IgD-negative memory B cell (primary cell): Measurements from ENCODE around the gene ECD. TPM values are rescaled to one million over a fixed set of nuclear protein-coding genes. Genes with fewer than 3 reads are reported as not detected.
"Not testable (repeated sequence)": the region's sequence is repeated elsewhere in the genome, so short reads cannot be mapped to it uniquely, and the experiment has no call there.

Experiments used
- H3K27ac Mint-ChIP-seq, 3 donors: one replicate each; pipeline ENCODE4 v1.8.0; 2020 to 2022; ENCODE audit warnings: mild to moderate bottlenecking in 3 of 3, mixed read lengths in 3 of 3, moderate library complexity in 1 of 3
- H3K27me3 Mint-ChIP-seq: one replicate; pipeline ENCODE4 v1.8.0; 2021; ENCODE audit warnings: mixed read lengths
- H3K36me3 Mint-ChIP-seq: one replicate; pipeline ENCODE4 v1.8.0; 2020; ENCODE audit warnings: mild to moderate bottlenecking, mixed read lengths
- H3K4me1 Mint-ChIP-seq, 3 donors: one replicate each; pipeline ENCODE4 v1.8.0; 2020 to 2022; ENCODE audit warnings: mixed read lengths in 3 of 3, mild to moderate bottlenecking in 1 of 3
- H3K4me3 Mint-ChIP-seq, 4 donors: one replicate each; pipeline ENCODE4 v1.8.0; 2020 to 2022; ENCODE audit warnings: mild to moderate bottlenecking in 4 of 4, mixed read lengths in 4 of 4, moderate library complexity in 3 of 4
- H3K9me3 Mint-ChIP-seq, 3 donors: one replicate each; pipeline ENCODE4 v1.8.0; 2020 to 2021; ENCODE audit warnings: mixed read lengths in 3 of 3, mild to moderate bottlenecking in 1 of 3
- polyA plus RNA-seq: library from polyadenylated mRNA; unstranded; fragments of 300-500 nt; fragmentation: Illumina TruSeq; gene quantifications from one replicate; pipeline ENCODE4 v1.2.3, GENCODE V29; 2021

The ECD gene
- polyA plus RNA-seq, 1 donor from 2014 or later = 29.7 TPM

DNA sequence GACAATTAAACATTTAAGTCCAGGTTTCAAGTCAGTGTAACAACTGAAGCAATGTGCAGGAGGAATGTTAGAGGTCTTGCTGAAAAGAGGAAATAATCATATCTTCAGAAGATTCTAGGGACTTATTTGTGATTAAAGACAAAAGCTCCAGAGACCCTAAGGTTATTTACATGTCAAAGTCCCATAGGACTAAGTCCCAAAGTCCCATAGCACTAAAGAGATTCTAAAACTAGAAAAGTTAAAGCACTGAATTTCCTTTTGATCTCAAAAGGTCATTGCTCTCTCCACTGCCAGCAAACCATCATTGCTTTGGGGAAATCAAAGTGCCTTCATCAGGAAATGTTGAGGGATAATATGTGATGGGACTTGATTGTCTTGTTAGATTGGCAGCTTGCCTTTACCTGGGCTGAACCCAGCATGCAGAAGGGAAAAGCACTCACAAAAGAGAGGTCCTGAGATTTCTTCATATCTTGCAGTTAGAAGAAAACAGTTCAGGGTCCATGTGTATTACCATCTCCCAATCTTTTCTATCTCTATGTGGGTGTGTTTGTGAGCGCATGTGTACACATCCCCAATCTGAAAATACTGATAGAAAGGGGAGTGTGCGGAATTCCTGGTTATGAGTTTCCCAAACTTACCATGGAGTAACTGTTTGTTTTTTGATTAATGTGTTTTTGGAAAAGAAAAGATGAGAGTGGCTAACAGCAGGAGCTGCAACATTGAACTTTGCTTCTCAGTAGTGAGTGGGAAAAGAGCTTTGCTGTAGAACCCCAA lies 35.7 kb downstream of the ECD start:
- H3K4me3 Mint-ChIP-seq = peak overlapping the region in 1 of 4 donors; percentile 61
- H3K9me3 Mint-ChIP-seq = no peaks in the 10 kb centered on the region
- peak overlapping the region in 1 of 3 donors; percentile 13 for H3K27ac Mint-ChIP-seq
- H3K4me1 Mint-ChIP-seq = peaks cover 6 to 14% (median 9%) of the 10 kb centered on the region in 3 donors
- H3K36me3 Mint-ChIP-seq = peaks cover 7% of the 10 kb centered on the region
- no peaks in the 10 kb centered on the region for H3K27me3 Mint-ChIP-seq

DNA sequence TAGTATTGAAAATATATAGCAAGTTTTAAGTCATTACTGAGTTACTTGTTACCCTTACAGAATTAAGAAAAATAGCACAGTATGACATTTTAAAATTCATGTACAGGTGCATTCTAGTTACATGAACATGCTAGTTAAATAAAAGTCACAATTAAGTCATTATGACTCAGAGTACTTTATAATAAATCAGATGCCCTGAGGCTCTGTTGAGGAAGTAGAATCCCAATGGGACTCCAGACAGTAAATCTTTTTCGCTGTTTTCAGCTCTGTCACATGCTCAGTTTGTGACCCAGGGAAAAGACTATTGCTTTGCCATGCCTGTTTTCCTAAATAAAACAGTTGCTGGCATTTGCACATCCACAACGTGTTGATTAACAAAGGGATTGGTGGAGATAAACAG lies 36.5 kb downstream of the ECD start:
- peaks cover 6 to 14% (median 9%) of the 10 kb centered on the region in 3 donors for H3K4me1 Mint-ChIP-seq
- no peaks in the 10 kb centered on the region for H3K27me3 Mint-ChIP-seq
- H3K36me3 Mint-ChIP-seq = peaks cover 9% of the 10 kb centered on the region
- no peaks in the 10 kb centered on the region for H3K9me3 Mint-ChIP-seq
- H3K27ac Mint-ChIP-seq = no peak overlapping the region
- H3K4me3 Mint-ChIP-seq = no peak overlapping the region

DNA sequence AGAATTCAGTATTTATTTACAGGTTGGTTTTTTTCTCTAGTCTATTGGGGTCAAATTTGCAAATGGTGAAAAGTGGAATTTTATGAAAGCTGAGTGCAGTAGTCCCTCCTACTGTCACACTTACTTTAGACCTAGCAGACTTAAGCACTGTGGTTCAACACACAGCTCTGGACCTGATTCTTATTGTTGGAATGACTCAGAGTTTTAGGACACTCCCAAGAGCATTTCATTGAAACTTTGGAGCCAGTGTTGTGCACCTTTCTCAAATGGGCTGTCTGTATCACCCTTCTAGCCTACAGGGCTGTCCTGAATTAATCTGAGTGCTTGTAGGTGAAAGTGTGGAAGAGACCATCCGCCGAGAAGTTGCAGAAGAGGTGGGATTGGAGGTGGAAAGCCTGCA lies 41.5 kb downstream of the ECD start:
- Mint-ChIP-seq H3K27me3 (no peaks in the 10 kb centered on the region), H3K4me1 (peaks cover 0 to 2% (median 0%) of the 10 kb centered on the region in 3 donors), H3K36me3 (peaks cover 7% of the 10 kb centered on the region), H3K9me3 (no peaks in the 10 kb centered on the region), H3K4me3 (peak overlapping the region in 1 of 4 donors; percentile 17), H3K27ac (no peak overlapping the region)

DNA sequence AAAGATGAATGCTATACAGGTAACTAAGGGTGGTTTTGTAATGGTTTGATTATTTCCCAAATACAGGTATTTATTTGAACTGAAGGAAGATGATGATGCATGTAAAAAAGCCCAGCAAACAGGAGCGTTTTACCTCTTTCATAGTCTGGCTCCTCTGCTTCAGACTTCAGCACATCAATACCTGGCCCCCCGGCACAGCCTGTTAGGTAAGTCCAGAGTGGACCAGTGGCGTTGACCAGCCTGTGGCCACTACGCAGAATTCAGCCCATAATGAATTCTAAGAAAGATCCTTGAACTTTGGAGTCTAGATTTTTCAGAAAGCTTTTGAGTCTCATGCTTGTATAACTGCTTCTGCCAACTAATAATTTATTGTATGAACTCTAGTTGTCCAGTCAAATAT lies 47.9 kb downstream of the ECD start:
- no peaks in the 10 kb centered on the region for H3K9me3 Mint-ChIP-seq
- H3K36me3 Mint-ChIP-seq = no peaks in the 10 kb centered on the region
- H3K4me3 Mint-ChIP-seq = no peak overlapping the region
- H3K4me1 Mint-ChIP-seq = peaks cover 2 to 5% (median 2%) of the 10 kb centered on the region in 3 donors
- H3K27me3 Mint-ChIP-seq = no peaks in the 10 kb centered on the region
- peak overlapping the region in 1 of 3 donors; percentile 12 for H3K27ac Mint-ChIP-seq

GRCh38 chr10:73119457-73119856 lies 48.4 kb downstream of the ECD start:
- Mint-ChIP-seq H3K4me1 (peaks cover 2 to 5% (median 2%) of the 10 kb centered on the region in 3 donors), H3K27ac (peak overlapping the region in 1 of 3 donors; percentile 12), H3K9me3 (no peaks in the 10 kb centered on the region), H3K36me3 (no peaks in the 10 kb centered on the region), H3K4me3 (no peak overlapping the region), H3K27me3 (no peaks in the 10 kb centered on the region)

- Mint-ChIP-seq H3K36me3 (no peaks in the 10 kb centered on the region), H3K27ac (peak overlapping the region in 1 of 3 donors; percentile 32), H3K4me1 (peaks cover 2 to 5% (median 2%) of the 10 kb centered on the region in 3 donors), H3K9me3 (no peaks in the 10 kb centered on the region), H3K4me3 (no peak overlapping the region), H3K27me3 (no peaks in the 10 kb centered on the region)
Measured at GRCh38 chr10:73117976-73118743, 49.6 kb downstream of the ECD start.

GRCh38 chr10:73116017-73116416 lies 51.8 kb downstream of the ECD start:
- H3K4me3 Mint-ChIP-seq = no peak overlapping the region
- no peaks in the 10 kb centered on the region for H3K27me3 Mint-ChIP-seq
- H3K27ac Mint-ChIP-seq = no peak overlapping the region
- H3K9me3 Mint-ChIP-seq = no peaks in the 10 kb centered on the region
- H3K36me3 Mint-ChIP-seq = no peaks in the 10 kb centered on the region
- H3K4me1 Mint-ChIP-seq = peaks cover 5 to 6% (median 6%) of the 10 kb centered on the region in 3 donors

- Mint-ChIP-seq H3K36me3 (peaks cover 3% of the 10 kb centered on the region), H3K9me3 (no peaks in the 10 kb centered on the region), H3K27ac (peak overlapping the region in 1 of 3 donors; percentile 23), H3K27me3 (no peaks in the 10 kb centered on the region), H3K4me3 (peak overlapping the region in 1 of 4 donors; percentile 29), H3K4me1 (peaks cover 8 to 11% (median 11%) of the 10 kb centered on the region in 3 donors)
Measured at GRCh38 chr10:73113551-73113950, 54.3 kb downstream of the ECD start.

GRCh38 chr10:73112032-73112431 lies 55.8 kb downstream of the ECD start:
- not testable (repeated sequence) for H3K4me1 Mint-ChIP-seq, H3K9me3 Mint-ChIP-seq, H3K4me3 Mint-ChIP-seq, H3K27ac Mint-ChIP-seq, H3K36me3 Mint-ChIP-seq, H3K27me3 Mint-ChIP-seq

DNA sequence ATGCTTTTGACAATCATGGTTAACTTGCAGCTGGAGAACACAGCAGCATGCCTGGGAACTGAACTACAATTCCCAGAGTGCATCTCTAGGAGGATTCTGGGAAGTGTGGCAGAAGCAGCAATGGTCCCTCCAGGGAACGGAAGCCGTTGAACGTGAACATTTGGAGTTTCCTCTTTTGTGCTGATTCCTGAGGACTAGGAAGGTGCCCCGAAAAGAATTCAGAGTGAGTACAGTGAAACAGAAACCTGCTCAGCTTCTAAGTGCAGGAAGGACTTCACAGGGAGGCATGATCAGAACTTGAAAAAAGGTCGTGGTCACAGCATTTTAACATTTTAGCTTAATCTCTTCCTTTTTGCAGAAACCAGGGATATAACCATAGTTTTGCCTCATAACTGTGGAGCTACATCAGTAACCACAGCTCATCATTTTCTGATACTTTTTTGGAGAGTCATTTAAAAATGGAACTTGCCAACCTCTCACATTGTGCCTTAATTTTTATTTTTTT lies 57.4 kb downstream of the ECD start, which contains the start of gene NUDT13:
Gene NUDT13 (plus strand): TSS at position 111 of the 505 bp plus-strand sequence. CDS start 3,911 bp downstream, outside the sequence.
- Mint-ChIP-seq H3K4me1 (peaks cover 7 to 10% (median 9%) of the 10 kb centered on the region in 3 donors), H3K4me3 (peak within 1 kb of the TSS; percentile 86 to 97 (median 94)), H3K27ac (peak within 1 kb of the TSS; percentile 54 to 89 (median 89)), H3K27me3 (no peaks in the 10 kb centered on the region), H3K36me3 (peaks cover 5% of the 10 kb centered on the region), H3K9me3 (no peaks in the 10 kb centered on the region)

- not testable (repeated sequence) for H3K27ac Mint-ChIP-seq, H3K36me3 Mint-ChIP-seq, H3K27me3 Mint-ChIP-seq, H3K9me3 Mint-ChIP-seq
- Mint-ChIP-seq H3K4me3 (peak overlapping the region in 1 of 4 donors; percentile 43), H3K4me1 (peaks cover 7 to 10% (median 9%) of the 10 kb centered on the region in 3 donors)
Measured at GRCh38 chr10:73109248-73109652, 58.6 kb downstream of the ECD start.

DNA sequence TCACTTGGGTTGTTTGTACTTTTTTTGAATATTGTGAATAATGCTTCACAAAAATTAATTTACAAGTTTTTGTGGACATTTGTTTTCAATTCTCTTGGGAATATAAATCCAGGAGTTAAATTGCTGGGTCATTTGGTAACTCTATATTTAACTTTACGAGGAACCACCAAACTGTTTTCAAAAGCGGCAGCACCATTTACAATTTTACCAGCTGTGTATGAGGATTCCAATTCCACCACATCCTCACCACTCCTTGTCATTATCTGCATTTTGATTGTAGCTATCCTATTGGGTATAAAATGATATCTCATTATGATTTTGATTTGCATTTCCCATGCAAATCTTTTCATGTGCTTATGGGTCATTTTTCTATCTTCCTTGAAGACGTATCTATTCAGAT lies 61.5 kb downstream of the ECD start:
- H3K27ac Mint-ChIP-seq = no peak overlapping the region
- no peak overlapping the region for H3K4me3 Mint-ChIP-seq
- H3K4me1 Mint-ChIP-seq = peaks cover 7 to 9% (median 7%) of the 10 kb centered on the region in 3 donors
- no peaks in the 10 kb centered on the region for H3K27me3 Mint-ChIP-seq
- peaks cover 9% of the 10 kb centered on the region for H3K36me3 Mint-ChIP-seq
- no peaks in the 10 kb centered on the region for H3K9me3 Mint-ChIP-seq

- Mint-ChIP-seq H3K9me3 (no peaks in the 10 kb centered on the region), H3K4me1 (peaks cover 12 to 28% (median 17%) of the 10 kb centered on the region in 3 donors), H3K4me3 (no peak overlapping the region), H3K27me3 (no peaks in the 10 kb centered on the region), H3K36me3 (peaks cover 4% of the 10 kb centered on the region), H3K27ac (peak overlapping the region in 1 of 3 donors; percentile 56)
Measured at GRCh38 chr10:73099141-73099540, 68.7 kb downstream of the ECD start.

DNA sequence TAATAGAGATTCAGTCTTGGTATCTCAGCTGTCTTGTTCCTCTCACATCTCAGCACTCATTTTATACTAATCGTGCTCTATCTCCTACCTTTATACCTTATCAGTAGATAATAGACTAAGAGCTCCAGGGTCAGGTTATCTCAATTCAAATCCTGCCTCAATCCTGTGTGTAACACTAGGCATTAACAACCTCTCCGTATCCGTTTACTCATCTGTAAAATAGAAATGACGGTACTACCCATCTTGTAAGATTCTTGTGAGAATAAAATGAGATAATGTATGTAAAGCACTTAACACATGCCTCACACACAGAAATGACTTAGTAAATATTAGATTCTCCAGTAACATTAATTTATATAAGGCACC lies 70.5 kb downstream of the ECD start:
- peaks cover 4% of the 10 kb centered on the region for H3K36me3 Mint-ChIP-seq
- H3K27me3 Mint-ChIP-seq = no peaks in the 10 kb centered on the region
- H3K27ac Mint-ChIP-seq = peak overlapping the region; percentile 92 to 97 (median 94)
- H3K4me3 Mint-ChIP-seq = peak overlapping the region; percentile 92 to 97 (median 96)
- H3K9me3 Mint-ChIP-seq = no peaks in the 10 kb centered on the region
- H3K4me1 Mint-ChIP-seq = peaks cover 15 to 36% (median 21%) of the 10 kb centered on the region in 3 donors
